M059J (cell line): ENCODE measurements around the gene PIP5K1C. TPM values are rescaled to one million over a fixed set of nuclear protein-coding genes. Genes with fewer than 3 reads are reported as not detected.

Experiments used
- DNase-seq: peaks from one replicate; pipeline ENCODE4 v3.0.0-alpha.2; 2012; ENCODE audit warnings: low read depth
- total RNA-seq: library from RNA; depleted of rRNA; stranded (reverse); fragments of >200 nt; shearing (Covaris generic); gene quantifications from 2 replicates; pipeline ENCODE4 v1.2.3, GENCODE V29; 2014

Gene PIP5K1C
- total RNA-seq, 1 experiment from 2014 or later = 15.8 TPM

DNA sequence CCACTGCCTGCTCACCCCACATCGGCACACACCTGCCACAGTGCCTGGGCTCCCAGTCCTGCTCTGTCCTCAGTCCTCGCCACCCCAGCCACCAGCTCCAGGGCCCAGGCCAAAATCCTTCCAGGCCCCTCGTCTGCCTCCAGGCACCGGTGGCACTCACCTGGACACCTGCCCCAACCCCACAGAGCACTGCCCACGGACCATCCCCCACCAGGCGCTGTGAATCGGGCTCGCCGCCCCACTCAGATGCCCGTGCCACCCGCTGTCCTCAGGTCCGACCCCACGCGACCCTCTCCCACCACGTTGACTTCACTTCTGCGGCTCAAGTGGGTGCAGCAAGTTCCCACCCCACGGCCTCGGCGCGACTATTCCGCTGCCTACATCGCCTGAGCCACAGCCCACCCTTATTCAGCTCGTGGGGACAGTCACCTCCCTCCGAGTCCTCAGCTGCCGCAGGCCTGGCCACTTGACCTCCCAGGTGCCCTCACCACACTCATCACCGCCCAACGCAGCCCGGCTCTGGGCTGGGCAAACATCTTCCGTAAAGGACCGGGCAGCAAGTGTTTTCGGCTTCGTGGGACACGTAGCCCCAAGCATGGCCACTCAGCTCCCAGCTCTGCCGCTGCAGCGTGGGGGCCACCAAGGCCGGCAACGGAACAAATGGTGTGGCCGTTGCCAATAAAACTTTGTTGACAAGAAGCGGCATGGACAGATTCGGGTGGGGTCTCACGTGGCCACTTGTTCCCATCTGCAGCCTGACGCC lies 5.7 kb downstream of the PIP5K1C start:
- no peak for DNase-seq

- no peak for DNase-seq
Measured at GRCh38 chr19:3693025-3693925, 7.0 kb downstream of the PIP5K1C start.

DNA sequence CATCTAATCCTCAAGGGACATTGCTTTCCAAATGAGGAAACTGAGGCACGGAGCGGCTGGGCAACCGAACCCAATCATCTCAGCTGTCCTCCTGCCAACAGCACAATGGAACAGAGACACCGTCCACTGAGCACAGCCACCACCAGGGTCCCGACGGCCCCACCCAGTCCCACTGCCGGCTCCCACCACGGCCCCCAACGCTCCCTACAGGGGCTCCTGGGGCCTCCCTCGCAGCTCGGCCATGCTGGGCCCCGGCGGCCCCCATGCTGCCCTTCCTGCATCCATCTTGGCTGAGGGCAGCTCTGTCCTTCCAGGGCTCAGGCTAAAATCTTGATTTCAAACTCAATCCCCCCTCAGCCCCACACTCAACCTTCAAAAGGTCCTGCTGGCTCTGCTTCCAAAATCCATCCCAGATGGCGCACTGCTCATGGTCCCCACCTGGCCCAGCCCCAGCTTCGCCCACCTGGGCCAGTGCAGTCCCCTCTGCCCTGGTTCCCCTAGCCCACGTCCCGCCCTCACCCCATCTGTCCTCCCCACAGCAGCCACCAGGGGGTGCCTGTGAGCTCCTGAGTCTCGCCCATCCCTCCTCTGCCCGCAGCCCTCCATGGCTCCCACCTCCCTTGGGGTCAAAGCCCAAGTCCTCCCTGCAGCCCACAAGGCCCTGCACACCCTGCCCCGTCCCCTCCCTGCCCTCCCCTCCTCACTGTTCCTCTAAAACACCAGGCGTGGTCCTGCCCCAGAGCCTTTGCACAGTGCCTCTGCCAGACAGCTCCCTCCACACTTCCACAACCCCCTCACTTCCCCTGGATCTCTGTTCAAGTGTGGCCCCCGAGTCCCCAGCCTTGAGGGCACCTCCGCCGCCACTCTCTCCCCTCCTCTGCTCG lies 7.9 kb downstream of the PIP5K1C start:
- DNase-seq = no peak

- no peak for DNase-seq
Measured at GRCh38 chr19:3691726-3692125, 8.5 kb downstream of the PIP5K1C start.

DNA sequence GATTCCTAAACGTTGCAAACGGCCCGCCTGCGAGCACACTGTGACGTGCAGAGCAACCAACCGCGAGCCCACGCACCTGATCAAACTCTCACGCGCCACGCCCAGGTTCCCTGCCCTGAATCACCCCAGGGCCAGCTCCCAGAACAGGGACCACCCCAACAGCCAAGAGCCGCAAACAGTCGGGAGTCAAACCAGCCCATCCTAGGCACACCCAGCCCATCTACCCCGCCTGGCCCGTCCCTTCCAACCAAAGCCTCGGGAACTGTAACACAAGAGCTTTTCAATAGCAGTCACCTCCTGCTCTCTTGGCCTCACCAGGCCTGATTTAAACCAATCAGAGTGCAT lies 8.9 kb downstream of the PIP5K1C start:
- DNase-seq = no peak

- DNase-seq = no peak
Measured at GRCh38 chr19:3690551-3691371, 9.5 kb downstream of the PIP5K1C start.

- no peak for DNase-seq
Measured at GRCh38 chr19:3687774-3688706, 12.2 kb downstream of the PIP5K1C start.

GRCh38 chr19:3687393-3687773 lies 12.9 kb downstream of the PIP5K1C start:
- no peak for DNase-seq

DNA sequence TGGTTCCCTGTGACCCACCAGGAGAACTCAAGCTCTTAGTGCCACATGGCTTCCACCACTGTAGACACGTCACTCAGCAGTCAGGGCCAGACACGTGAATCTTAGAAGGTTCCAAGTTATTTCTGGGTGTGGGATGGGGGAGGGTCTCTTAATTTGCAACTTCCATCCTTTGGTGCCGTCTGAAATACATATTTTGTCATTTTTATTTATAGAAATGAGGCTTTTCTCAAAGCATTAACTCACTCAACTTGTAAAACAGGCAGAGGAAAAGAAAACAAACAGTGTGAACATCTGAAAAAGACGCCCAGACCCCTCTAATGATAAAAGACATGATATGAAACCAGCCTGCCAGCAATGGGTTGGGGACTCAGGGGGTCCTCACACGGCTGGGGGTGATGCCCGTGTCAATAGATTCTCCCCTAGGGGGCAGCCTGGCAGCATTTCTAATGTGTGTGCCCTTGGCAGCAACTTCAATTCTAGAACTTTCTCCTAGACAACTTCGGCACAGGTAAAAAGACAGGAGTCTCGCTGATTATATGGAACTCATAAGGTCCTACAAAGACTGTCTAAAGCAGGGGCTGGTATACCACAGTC lies 15.4 kb downstream of the PIP5K1C start:
- DNase-seq = no peak

DNA sequence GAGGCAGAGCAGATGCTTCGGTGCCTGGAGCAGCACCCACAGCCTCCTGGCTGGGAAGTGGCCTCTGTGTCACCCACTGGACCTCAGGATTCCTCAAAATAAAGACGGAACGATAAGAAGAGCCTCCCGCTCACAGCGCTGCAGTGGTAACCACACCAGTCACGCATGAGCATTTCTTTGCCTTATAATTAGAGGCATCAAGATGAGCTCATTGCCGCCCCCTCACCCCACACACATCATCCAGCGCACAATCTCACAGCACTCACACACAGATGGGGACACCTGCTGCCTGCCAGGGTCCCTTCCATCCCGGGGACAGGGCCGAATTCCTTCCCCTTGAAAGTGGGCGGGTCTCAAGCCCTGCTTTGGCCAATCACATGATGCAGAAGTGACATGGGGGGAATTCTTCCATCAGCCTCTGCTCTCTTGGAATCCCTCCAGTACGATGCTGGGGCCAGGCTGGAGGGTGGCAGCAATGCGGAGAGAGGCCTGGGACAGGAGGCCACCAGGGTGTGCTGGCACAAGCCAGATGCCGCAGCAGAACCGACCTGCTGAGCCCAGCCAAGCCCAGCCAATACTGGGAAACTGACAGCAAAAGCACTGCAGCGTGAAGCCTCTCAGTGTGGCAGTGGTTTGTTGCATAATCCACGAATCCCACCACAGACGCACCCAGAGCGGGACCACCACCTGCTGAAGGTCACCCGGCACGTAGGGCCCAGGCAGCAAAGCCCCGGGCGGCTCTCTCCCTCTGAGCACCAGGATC lies 16.0 kb downstream of the PIP5K1C start:
- peak; percentile 14 for DNase-seq

- no peak for DNase-seq
Measured at GRCh38 chr19:3683405-3684053, 16.7 kb downstream of the PIP5K1C start.

DNA sequence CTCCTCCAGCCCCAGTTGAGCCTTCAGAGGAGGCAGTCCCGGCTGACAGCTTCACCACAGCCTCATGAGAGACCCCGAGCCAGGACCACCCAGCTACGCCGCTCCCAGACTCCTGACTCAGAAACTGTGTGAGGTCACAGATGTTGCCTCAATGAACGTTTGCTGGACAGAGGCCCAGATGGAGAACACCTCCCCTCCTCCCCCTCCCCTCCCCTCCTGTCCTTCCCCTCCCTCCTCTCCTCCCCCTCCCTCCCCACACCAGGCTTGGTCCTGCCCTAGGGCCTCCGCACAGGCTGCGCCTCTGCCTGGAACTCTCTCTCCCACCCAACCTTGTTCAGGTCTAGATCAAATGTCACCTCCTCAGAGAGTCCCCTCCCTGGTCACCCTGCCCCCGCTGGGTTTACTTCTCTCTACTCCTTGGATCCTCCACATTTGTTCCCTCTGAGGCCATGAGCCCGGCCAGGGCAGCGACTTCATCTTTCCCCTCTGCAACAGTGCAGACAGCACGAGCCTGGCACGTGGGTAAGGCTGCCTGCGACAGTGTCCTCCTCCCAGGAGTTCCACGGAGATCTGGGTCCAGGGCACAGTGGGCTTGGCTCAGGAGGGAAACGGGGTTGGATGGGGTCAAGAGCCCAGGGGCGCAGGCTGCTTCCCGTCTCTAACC lies 17.4 kb downstream of the PIP5K1C start:
- DNase-seq = no peak

DNA sequence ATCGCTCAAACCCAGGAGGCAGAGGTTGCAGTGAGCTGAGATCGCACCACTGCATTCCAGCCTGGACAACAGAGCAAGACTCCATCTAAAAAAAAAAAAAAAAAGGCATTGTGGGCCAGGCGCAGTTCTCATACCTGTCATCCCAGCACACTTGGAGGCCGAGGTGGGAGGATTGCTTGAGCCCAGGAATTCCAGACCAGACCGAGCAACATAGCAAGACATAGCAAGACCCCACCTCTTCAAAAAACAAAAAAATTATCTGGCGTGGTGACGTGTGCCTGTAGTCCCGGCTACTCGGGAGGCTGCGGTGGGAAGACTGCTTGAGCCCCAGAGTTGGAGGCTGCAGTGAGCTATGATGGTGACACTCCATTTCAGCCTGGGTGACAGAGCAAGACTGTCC lies 18.0 kb downstream of the PIP5K1C start:
- no peak for DNase-seq

DNA sequence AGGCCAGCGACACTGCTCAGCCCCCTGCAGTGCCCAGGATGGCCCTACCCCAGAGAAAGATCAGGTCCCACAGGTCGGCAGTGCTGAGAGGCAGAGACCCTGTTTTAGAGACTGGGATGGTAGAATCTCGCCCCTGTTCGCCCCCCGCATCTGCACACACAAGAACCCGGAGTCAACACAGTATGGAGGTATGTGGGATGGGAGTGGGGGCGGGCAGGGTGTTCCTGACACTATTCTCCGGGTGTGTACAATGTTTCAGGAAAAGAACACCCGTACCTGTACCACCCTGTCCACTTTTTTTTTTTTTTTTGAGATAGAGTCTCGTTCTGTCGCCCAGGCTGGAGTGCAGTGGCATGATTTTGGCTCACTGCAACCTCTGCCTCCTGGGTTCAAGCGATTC lies 19.3 kb downstream of the PIP5K1C start:
- DNase-seq = no peak

GRCh38 chr19:3679581-3679980 lies 20.7 kb downstream of the PIP5K1C start:
- DNase-seq = no peak

DNA sequence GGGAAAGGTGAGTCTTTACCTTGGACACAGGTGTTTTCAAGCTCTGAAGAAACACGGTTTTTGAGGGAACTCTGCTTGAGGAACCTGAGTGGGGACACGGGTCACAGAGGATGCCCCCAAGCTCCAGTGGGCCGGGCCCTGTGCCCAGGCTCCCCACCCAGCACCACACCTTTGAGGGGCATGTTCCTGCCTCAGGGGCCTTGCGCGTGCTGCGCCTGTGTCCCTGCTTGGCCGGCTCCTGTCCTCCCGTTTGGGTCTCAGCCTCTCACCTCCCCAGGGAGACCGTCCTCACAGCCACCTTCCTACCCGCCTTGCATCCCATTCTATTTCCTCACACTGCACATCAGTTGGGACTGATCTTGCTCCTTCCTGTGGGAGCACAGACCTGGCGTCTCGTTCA lies 21.1 kb downstream of the PIP5K1C start:
- no peak for DNase-seq

- no peak for DNase-seq
Measured at GRCh38 chr19:3678188-3678587, 22.1 kb downstream of the PIP5K1C start.
